ENCODE results near the gene IFT20.

- TF ChIP-seq, protein P1, sequence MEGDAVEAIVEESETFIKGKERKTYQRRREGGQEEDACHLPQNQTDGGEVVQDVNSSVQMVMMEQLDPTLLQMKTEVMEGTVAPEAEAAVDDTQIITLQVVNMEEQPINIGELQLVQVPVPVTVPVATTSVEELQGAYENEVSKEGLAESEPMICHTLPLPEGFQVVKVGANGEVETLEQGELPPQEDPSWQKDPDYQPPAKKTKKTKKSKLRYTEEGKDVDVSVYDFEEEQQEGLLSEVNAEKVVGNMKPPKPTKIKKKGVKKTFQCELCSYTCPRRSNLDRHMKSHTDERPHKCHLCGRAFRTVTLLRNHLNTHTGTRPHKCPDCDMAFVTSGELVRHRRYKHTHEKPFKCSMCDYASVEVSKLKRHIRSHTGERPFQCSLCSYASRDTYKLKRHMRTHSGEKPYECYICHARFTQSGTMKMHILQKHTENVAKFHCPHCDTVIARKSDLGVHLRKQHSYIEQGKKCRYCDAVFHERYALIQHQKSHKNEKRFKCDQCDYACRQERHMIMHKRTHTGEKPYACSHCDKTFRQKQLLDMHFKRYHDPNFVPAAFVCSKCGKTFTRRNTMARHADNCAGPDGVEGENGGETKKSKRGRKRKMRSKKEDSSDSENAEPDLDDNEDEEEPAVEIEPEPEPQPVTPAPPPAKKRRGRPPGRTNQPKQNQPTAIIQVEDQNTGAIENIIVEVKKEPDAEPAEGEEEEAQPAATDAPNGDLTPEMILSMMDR (IDR thresholded peaks at IDR 0.05) = no peak
- no peak for TF ChIP-seq POLR2A (IDR thresholded peaks at IDR 0.05)
These were observed 10.9 kb upstream of the IFT20 start for GRCh38 chr17:28346199-28346580.
